NB4 (cell line): Measurements from ENCODE around the gene NOCT.

Source experiments
- DNase-seq: peaks from one replicate; pipeline ENCODE4 v3.0.0; 2010; ENCODE audit warnings: low read depth
- H3K4me3 ChIP-seq: one replicate; pipeline ENCODE4 v1.5.1; 2011; ENCODE audit warnings: mild to moderate bottlenecking, low read depth, low read length, moderate library complexity
- MAX ChIP-seq: IDR thresholded peaks from 2 replicates; pipeline ENCODE4 v1.6.1; 2011; ENCODE audit warnings: low read depth, low read length
- MYC ChIP-seq: IDR thresholded peaks from 2 replicates; pipeline ENCODE4 v1.6.1; 2011; ENCODE audit warnings: low read depth, low read length
- POLR2A ChIP-seq: IDR thresholded peaks from 2 replicates; pipeline ENCODE4 v1.6.1; 2011; ENCODE audit warnings: mild to moderate bottlenecking; ENCODE audit not compliant: insufficient read length; ENCODE audit errors: extremely low read depth
- TF ChIP-seq, protein P1 (sequence below): IDR thresholded peaks from one replicate; pipeline ENCODE4 v1.5.1; 2012; ENCODE audit warnings: low read depth, low read length

Gene NOCT

DNA sequence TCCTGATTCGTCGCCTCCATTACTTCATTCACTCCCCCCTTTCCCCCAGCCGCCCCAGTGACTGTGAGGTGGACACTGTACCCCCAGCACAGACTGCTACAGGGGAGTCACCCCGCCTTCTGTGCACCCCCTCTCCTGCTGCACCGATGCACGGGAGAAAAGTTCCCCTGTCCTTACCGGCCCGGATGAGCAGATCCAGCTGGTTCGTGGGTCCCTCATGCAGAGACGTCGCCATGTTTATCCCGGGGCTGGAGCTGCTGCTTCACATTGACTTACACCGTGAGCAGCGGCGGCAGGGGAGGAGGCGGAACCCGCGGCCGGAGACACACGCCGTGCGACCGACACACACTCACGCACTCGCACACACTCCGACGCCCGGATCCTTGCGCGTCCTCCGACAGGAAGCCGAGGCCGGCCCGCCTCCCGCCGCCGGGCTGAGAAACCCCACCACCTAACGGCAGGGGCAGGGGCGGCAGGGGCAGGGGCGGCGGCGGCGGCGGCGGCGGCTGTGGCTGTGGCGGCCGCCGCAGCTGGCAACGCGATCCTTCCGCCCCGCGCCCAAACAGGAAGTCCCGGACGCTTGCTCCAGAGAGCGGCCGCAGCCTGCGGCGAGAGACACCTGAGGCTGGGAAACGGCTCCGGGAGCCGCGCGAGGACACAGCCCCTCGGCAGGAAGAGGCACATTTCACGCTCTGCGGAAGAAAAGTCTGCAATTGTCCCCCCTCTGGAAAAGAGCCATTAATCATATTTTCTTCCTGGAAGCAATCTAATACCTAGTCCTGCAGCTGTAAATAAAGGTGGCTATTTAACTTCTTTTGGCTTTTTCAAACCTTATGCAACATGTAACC, 68.6 kb downstream of the NOCT start:
- H3K4me3 ChIP-seq = peak overlapping the region; percentile 92

GRCh38 chr4:139084804-139085093, 69.2 kb downstream of the NOCT start:
- peak overlapping the region; percentile 84 for H3K4me3 ChIP-seq
- DNase-seq = no peak
- TF ChIP-seq, protein P1, sequence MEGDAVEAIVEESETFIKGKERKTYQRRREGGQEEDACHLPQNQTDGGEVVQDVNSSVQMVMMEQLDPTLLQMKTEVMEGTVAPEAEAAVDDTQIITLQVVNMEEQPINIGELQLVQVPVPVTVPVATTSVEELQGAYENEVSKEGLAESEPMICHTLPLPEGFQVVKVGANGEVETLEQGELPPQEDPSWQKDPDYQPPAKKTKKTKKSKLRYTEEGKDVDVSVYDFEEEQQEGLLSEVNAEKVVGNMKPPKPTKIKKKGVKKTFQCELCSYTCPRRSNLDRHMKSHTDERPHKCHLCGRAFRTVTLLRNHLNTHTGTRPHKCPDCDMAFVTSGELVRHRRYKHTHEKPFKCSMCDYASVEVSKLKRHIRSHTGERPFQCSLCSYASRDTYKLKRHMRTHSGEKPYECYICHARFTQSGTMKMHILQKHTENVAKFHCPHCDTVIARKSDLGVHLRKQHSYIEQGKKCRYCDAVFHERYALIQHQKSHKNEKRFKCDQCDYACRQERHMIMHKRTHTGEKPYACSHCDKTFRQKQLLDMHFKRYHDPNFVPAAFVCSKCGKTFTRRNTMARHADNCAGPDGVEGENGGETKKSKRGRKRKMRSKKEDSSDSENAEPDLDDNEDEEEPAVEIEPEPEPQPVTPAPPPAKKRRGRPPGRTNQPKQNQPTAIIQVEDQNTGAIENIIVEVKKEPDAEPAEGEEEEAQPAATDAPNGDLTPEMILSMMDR = no peak
- TF ChIP-seq MAX (no peak), POLR2A (no peak), MYC (no peak)

More for the DNA sequence above, 68.6 kb downstream of the NOCT start:
- TF ChIP-seq MAX (peak; percentile 59), POLR2A (peak; percentile 61), MYC (peak; percentile 65; the same call in 1 of the 2 replicates)
- TF ChIP-seq, protein P1 = no peak
- DNase-seq = peak; percentile 96

DNA sequence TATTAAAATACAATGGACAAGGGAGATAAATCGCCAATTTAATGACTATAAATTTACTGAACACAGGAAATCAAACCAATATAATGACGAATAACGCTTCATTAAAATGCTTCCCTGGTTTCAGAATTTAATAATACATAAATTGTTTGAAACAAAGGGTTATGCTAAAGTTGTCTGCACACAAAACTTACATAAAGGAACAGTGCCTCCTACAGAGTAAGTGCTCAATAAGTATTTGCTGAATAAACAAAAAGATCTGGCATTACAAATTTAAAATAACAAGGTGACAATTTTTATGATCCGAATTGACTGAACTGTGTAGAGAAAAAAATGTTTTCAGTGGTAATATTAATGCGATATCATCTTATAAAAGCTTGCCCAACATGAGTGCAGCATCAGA, 69.6 kb downstream of the NOCT start:
- TF ChIP-seq MAX (no peak), POLR2A (no peak), MYC (no peak)
- TF ChIP-seq, protein P1 = no peak
- peak; percentile 34 for DNase-seq
- H3K4me3 ChIP-seq = peak overlapping the region; percentile 84

- DNase-seq = no peak
- TF ChIP-seq, protein P1 = no peak
- TF ChIP-seq MYC (no peak), POLR2A (no peak), MAX (no peak)
- H3K4me3 ChIP-seq = no peak overlapping the region
Measured at GRCh38 chr4:139092271-139092670, 76.7 kb downstream of the NOCT start.
